Measurements from ENCODE around the gene PTPN23.

GRCh38 chr3:47407237-47407636 is 26.4 kb downstream of the PTPN23 start:
- TF ChIP-seq CTCF (IDR thresholded peaks at IDR 0.05 in 2 of 3, conservative IDR thresholded peaks at IDR 0.05 in 1 of 3; ENCODE audit: insufficient read depth in 2 of 3, low read depth in 1 of 3, low read length in 3 of 3) (no peak), U2AF2 (optimal IDR thresholded peaks at IDR 0.05; ENCODE audit: low read depth, low read length) (no peak), SP1 (CRISPR knock-in tag; IDR thresholded peaks at IDR 0.05) (no peak), TBL1XR1 (IDR thresholded peaks at IDR 0.05; ENCODE audit: low read length in 2 of 2) (no peak), ZNF586 (CRISPR knock-in tag; conservative IDR thresholded peaks at IDR 0.05) (no peak), E4F1 (CRISPR knock-in tag; IDR thresholded peaks at IDR 0.05; ENCODE audit: borderline replicate concordance) (no peak), HDAC1 (IDR thresholded peaks at IDR 0.05) (no peak), SREBF1 (IDR thresholded peaks at IDR 0.05; ENCODE audit: borderline replicate concordance, low read depth, low read length) (no peak), KLF10 (CRISPR knock-in tag; IDR thresholded peaks at IDR 0.05) (no peak), POLR2A (conservative IDR thresholded peaks at IDR 0.05) (no peak), FOXP1 (CRISPR knock-in tag; IDR thresholded peaks at IDR 0.05) (no peak)
